ENCODE results near the gene TENT5C. TPM values are rescaled to one million over a fixed set of nuclear protein-coding genes. Genes with fewer than 3 reads are reported as not detected.

TENT5C gene
- total and polyA plus RNA-seq, 3 experiments from 2014 or later: 3.7 to 12.6 (median 4.1) TPM

DNA sequence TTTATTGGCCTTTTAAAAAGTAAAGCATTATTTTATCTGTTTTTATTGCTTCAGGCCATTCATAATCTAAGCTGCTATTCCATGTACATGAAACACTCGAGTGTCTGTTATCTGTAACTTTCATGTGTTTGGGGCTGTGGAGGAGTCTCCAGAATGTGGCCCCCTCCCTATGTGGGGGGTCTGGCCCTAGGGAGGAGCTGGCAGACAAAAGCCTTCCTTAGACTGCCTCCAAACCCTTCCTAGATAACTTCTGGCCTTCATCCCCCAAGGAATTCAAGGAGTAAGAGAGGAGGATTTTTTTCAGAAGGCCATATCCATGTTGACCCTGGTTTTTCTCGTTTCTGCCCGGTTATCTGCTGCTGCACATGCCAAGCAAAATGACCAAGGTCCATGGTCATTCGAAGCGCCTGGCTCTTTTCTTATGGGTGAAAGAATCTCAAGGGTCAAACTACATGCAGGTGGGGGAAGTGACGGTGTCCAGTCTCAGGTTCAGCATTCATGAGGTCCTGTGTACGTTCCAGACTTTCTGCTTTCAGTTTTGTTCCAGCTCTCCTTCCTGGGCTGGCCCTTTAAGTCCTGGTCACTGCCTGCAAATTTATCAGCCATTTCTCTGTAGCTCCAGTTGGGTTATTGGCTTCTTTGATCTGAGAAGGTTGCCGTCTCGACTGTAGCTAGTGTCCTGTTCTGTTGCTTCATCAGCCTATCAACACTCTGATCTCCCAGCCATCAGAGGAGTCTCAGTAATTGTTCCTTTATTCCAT, 8.3 kb downstream of the TENT5C start:
- CTCF ChIA-PET: interaction anchor here (1.3 kb wide), 1 partner anchor 42 kb away, joined by 5 read pairs; no protein-coding TSS in a partner anchor
- peaks cover 13 to 72% (median 31%) of the 10 kb centered on the region in 3 donors for H3K36me3 Mint-ChIP-seq
- H3K27ac Mint-ChIP-seq: peak overlapping the region in 6 of 8 donors; percentile 6 to 62 (median 44)
- H3K9me3 Mint-ChIP-seq: no peaks in the 10 kb centered on the region
- H3K4me3 Mint-ChIP-seq: peak overlapping the region in 3 of 7 donors; percentile 1 to 62 (median 36)
- Histone ChIP-seq H3K27me3 (ENCODE audit: insufficient read depth, low read length, poor library complexity, severe bottlenecking) (no peaks in the 10 kb centered on the region), H3K9me3 (ENCODE audit: low read length) (no peaks in the 10 kb centered on the region), H3K4me3 (ENCODE audit: low read length) (no peak overlapping the region), H3K27ac (ENCODE audit: low read depth, low read length) (peak overlapping the region; percentile 60), H3K4me1 (ENCODE audit: insufficient read depth, low read length) (peaks cover 58% of the 10 kb centered on the region), H3K36me3 (ENCODE audit: insufficient read depth, low read length) (no peaks in the 10 kb centered on the region)
- POLR2A ChIA-PET: interaction anchor here (0.7 kb wide), 2 partner anchors 24 to 45 kb away, joined by 3 read pairs; no protein-coding TSS in a partner anchor
- DNase-seq: no peak
- H3K4me1 Mint-ChIP-seq: peaks cover 83 to 98% (median 97%) of the 10 kb centered on the region in 3 donors
- H3K27me3 Mint-ChIP-seq: no peaks in the 10 kb centered on the region

DNA sequence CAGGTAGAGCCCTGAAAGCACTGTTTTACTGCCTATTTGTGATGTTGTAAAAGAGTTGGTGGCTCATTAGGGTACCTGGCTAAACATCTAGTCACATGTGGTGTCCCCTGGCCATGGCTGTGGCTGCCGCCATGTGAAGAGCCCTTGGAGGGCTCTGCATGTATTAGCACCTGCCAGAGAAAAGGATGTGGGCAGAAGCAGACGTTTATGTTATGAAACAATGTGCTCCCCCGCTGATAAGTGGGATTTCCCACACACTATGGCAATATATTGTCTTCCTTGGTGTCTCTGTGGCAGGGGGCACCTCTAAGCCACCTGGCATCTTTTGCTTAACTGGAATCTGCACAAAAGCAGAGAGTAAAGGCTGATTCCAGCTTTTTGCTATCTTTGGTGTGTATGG, 9.6 kb downstream of the TENT5C start:
- H3K27ac Mint-ChIP-seq: peak overlapping the region; percentile 36 to 95 (median 69)
- H3K36me3 Mint-ChIP-seq: peaks cover 8 to 70% (median 27%) of the 10 kb centered on the region in 3 donors
- H3K9me3 Mint-ChIP-seq: no peaks in the 10 kb centered on the region
- DNase-seq: peak; percentile 20 to 63 (median 29)
- ChIA-PET POLR2A (no interaction called here), CTCF (interaction anchor here (1.8 kb wide), 1 partner anchor 10 kb away, joined by 8 read pairs; no protein-coding TSS in a partner anchor)
- Histone ChIP-seq H3K36me3 (ENCODE audit: insufficient read depth, low read length) (no peaks in the 10 kb centered on the region), H3K4me3 (ENCODE audit: low read length) (no peak overlapping the region), H3K9me3 (ENCODE audit: low read length) (no peaks in the 10 kb centered on the region), H3K27ac (ENCODE audit: low read depth, low read length) (no peak overlapping the region), H3K27me3 (ENCODE audit: insufficient read depth, low read length, poor library complexity, severe bottlenecking) (no peaks in the 10 kb centered on the region), H3K4me1 (ENCODE audit: insufficient read depth, low read length) (peaks cover 48% of the 10 kb centered on the region)
- H3K4me1 Mint-ChIP-seq: peaks cover 80 to 97% (median 95%) of the 10 kb centered on the region in 3 donors
- peak overlapping the region; percentile 27 to 83 (median 64) for H3K4me3 Mint-ChIP-seq
- H3K27me3 Mint-ChIP-seq: no peaks in the 10 kb centered on the region

DNA sequence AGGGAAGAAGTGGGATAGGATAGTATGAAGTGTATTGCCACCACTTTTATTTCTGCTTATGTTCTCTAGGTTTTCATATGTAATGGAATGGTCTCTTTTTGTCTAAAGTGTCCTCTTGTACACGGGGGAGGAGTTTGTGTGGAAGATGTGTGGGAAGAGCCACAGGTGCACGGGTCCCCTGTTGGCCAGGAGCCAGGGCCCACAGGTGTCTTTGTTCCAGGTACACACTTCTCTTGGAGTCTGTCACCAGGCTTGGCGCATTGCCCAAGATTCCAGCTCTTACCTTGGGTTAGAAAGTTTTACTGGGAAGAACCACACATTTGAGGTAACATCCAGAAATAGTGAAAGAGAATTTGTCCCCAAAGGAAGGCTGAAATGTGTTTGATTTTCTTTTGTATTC, 10.5 kb downstream of the TENT5C start:
- Mint-ChIP-seq H3K9me3 (no peaks in the 10 kb centered on the region), H3K27ac (peak overlapping the region in 4 of 8 donors; percentile 3 to 51 (median 22))

DNA sequence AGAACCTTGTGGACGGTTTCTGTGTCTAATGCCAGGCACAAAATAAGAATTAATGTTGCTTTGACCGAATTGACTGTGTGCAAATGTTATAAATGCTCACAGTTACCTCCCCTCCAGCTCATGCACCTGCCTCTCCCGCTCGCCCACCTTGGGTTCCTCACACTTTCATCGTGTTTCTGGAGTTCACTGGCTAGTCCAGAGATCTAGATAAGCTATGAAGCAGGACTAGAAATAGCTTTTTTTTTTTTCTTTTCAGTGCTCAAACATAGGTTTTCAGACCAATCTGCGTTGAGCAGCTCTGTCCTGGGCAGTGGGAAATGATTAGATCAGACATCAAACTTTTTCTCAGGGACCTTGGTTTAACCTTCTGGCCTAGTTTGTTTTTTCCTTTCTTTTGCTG, 11.1 kb downstream of the TENT5C start:
- DNase-seq: no peak
- Histone ChIP-seq H3K4me3 (ENCODE audit: low read length) (no peak overlapping the region), H3K27me3 (ENCODE audit: insufficient read depth, low read length, poor library complexity, severe bottlenecking) (no peaks in the 10 kb centered on the region), H3K9me3 (ENCODE audit: low read length) (no peaks in the 10 kb centered on the region), H3K4me1 (ENCODE audit: insufficient read depth, low read length) (peaks cover 47% of the 10 kb centered on the region), H3K27ac (ENCODE audit: low read depth, low read length) (no peak overlapping the region), H3K36me3 (ENCODE audit: insufficient read depth, low read length) (no peaks in the 10 kb centered on the region)
- H3K36me3 Mint-ChIP-seq: peaks cover 3 to 70% (median 20%) of the 10 kb centered on the region in 3 donors
- H3K27me3 Mint-ChIP-seq: no peaks in the 10 kb centered on the region
- H3K9me3 Mint-ChIP-seq: no peaks in the 10 kb centered on the region
- peaks cover 77 to 99% (median 93%) of the 10 kb centered on the region in 3 donors for H3K4me1 Mint-ChIP-seq
- ChIA-PET POLR2A (no interaction called here), CTCF (interaction anchor here (1.1 to 1.8 kb wide), 3 partner anchors 8 to 43 kb away, joined by 4 to 8 read pairs (median 4); no protein-coding TSS in a partner anchor)
- H3K27ac Mint-ChIP-seq: peak overlapping the region in 3 of 8 donors; percentile 34 to 66 (median 41)
- H3K4me3 Mint-ChIP-seq: peak overlapping the region in 1 of 7 donors; percentile 11

More for the DNA sequence above, 10.5 kb downstream of the TENT5C start:
- CTCF ChIA-PET: interaction anchor here (1.1 to 1.8 kb wide), 2 partner anchors 9 kb away, joined by 4 to 8 read pairs; no protein-coding TSS in a partner anchor
- Histone ChIP-seq H3K4me1 (ENCODE audit: insufficient read depth, low read length) (peaks cover 48% of the 10 kb centered on the region), H3K27ac (ENCODE audit: low read depth, low read length) (no peak overlapping the region), H3K27me3 (ENCODE audit: insufficient read depth, low read length, poor library complexity, severe bottlenecking) (no peaks in the 10 kb centered on the region), H3K4me3 (ENCODE audit: low read length) (no peak overlapping the region), H3K36me3 (ENCODE audit: insufficient read depth, low read length) (no peaks in the 10 kb centered on the region), H3K9me3 (ENCODE audit: low read length) (no peaks in the 10 kb centered on the region)
- H3K36me3 Mint-ChIP-seq: peaks cover 3 to 71% (median 22%) of the 10 kb centered on the region in 3 donors
- peaks cover 78 to 97% (median 93%) of the 10 kb centered on the region in 3 donors for H3K4me1 Mint-ChIP-seq
- DNase-seq: no peak
- peak overlapping the region in 4 of 7 donors; percentile 4 to 66 (median 21) for H3K4me3 Mint-ChIP-seq
- POLR2A ChIA-PET: interaction anchor here (0.5 kb wide), 1 partner anchor 835 kb away, joined by 4 read pairs; no protein-coding TSS in a partner anchor
- no peaks in the 10 kb centered on the region for H3K27me3 Mint-ChIP-seq

DNA sequence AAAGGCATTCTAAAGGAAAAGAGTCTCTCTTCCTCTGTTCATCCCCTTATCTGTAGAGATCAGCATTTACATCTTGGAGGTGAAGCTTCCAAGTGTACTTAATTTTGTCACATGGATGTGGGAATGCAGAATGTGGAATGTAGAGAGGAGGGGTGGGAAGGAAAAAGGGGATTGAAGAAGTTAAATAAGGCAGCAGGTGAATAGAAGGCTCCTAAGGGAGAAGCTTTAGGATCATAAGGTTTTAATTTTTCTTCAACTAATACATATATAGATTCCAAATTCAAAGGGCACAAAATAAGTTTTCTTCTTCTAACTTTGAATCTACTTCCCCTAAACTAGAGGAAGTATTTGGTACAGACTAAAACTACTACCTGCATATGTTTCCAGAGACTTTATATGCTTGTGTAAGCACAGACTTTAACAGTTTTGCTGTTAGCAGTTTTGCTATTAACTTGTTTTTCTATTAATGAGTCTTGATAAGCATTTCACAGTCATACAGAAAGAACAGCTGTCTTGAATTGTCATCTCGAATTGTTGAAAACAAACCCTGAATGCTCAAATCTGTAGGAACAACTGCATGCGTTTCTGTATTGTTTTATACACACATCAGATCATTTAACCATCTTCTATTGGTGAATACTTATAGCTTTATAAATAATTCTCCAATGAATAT, 12.7 kb downstream of the TENT5C start:
- Mint-ChIP-seq H3K4me1 (peaks cover 77 to 100% (median 92%) of the 10 kb centered on the region in 3 donors), H3K27me3 (no peaks in the 10 kb centered on the region), H3K4me3 (peak overlapping the region in 1 of 7 donors; percentile 1), H3K36me3 (peaks cover 9 to 72% (median 24%) of the 10 kb centered on the region in 3 donors), H3K27ac (peak overlapping the region in 1 of 8 donors; percentile 40), H3K9me3 (no peaks in the 10 kb centered on the region)
- ChIA-PET CTCF (interaction anchor here (1.0 to 1.3 kb wide), 4 partner anchors 10 to 56 kb away, joined by 3 read pairs; no protein-coding TSS in a partner anchor), POLR2A (no interaction called here)
- Histone ChIP-seq H3K27me3 (ENCODE audit: insufficient read depth, low read length, poor library complexity, severe bottlenecking) (no peaks in the 10 kb centered on the region), H3K27ac (ENCODE audit: low read depth, low read length) (no peak overlapping the region), H3K4me3 (ENCODE audit: low read length) (no peak overlapping the region), H3K36me3 (ENCODE audit: insufficient read depth, low read length) (peaks cover 10% of the 10 kb centered on the region), H3K9me3 (ENCODE audit: low read length) (no peaks in the 10 kb centered on the region), H3K4me1 (ENCODE audit: insufficient read depth, low read length) (peaks cover 32% of the 10 kb centered on the region)
- no peak for DNase-seq

DNA sequence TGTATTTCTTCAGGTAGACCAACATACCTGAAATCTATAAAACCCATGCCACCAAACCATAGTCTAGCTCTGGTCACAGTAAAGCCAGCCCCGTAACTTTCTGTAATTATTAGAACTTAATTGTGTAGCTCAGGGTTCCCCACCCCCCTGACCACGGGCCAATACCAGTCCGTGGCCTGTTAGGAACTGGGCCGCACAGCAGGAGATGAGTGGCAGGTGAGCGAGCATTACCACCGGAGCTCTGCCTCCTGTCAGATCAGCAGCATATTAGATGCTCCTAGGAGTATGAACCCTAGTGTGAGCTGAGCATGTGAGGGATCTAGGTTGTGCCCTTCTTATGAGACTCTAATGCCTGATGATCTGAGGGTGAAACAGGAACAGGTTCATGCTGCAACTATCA, 14.6 kb downstream of the TENT5C start:
- Histone ChIP-seq H3K27ac (ENCODE audit: low read depth, low read length) (no peak overlapping the region), H3K4me3 (ENCODE audit: low read length) (no peak overlapping the region), H3K27me3 (ENCODE audit: insufficient read depth, low read length, poor library complexity, severe bottlenecking) (no peaks in the 10 kb centered on the region), H3K9me3 (ENCODE audit: low read length) (no peaks in the 10 kb centered on the region), H3K4me1 (ENCODE audit: insufficient read depth, low read length) (peaks cover 15% of the 10 kb centered on the region), H3K36me3 (ENCODE audit: insufficient read depth, low read length) (peaks cover 18% of the 10 kb centered on the region)
- Mint-ChIP-seq H3K9me3 (no peaks in the 10 kb centered on the region), H3K36me3 (peaks cover 27 to 76% (median 28%) of the 10 kb centered on the region in 3 donors), H3K4me3 (no peak overlapping the region), H3K27ac (no peak overlapping the region), H3K4me1 (peaks cover 61 to 98% (median 85%) of the 10 kb centered on the region in 3 donors), H3K27me3 (no peaks in the 10 kb centered on the region)
- no peak for DNase-seq
- POLR2A ChIA-PET: no interaction called here
- CTCF ChIA-PET: interaction anchor here (0.6 to 1.7 kb wide), 3 partner anchors 11 to 85 kb away, joined by 3 to 5 read pairs (median 3); no protein-coding TSS in a partner anchor

DNA sequence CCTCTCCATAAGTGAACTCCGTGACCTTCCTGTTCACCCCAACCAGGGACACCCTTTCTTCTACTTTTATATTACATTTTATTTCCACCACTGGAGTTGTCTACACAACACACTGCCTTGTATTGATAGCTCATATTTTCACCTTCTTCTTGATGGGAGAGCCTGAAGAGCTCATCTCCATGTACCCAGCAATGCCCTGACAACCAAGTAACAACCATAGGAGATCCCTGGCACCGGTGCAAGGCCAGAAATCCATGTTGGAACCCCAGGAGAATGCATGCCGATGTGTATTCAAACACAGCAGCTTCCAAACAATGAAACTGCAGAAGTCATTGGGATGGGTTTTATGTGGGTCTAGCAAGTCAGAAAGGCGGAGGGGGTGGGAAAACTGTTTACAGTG, 15.5 kb downstream of the TENT5C start:
- Mint-ChIP-seq H3K4me1 (peaks cover 52 to 98% (median 83%) of the 10 kb centered on the region in 3 donors), H3K27ac (peak overlapping the region in 3 of 8 donors; percentile 12 to 61 (median 48)), H3K4me3 (peak overlapping the region in 2 of 7 donors; percentile 16 to 28), H3K36me3 (peaks cover 25 to 79% (median 25%) of the 10 kb centered on the region in 3 donors), H3K27me3 (no peaks in the 10 kb centered on the region), H3K9me3 (no peaks in the 10 kb centered on the region)
- peaks cover 18% of the 10 kb centered on the region for H3K36me3 ChIP-seq (ENCODE audit: insufficient read depth, low read length)
- DNase-seq: no peak
- POLR2A ChIA-PET: no interaction called here
- H3K4me3 ChIP-seq (ENCODE audit: low read length): no peak overlapping the region
- H3K27me3 ChIP-seq (ENCODE audit: insufficient read depth, low read length, poor library complexity, severe bottlenecking): no peaks in the 10 kb centered on the region
- H3K9me3 ChIP-seq (ENCODE audit: low read length): no peaks in the 10 kb centered on the region
- CTCF ChIA-PET: interaction anchor here (1.3 to 1.7 kb wide), 2 partner anchors 10 to 53 kb away, joined by 3 to 5 read pairs; no protein-coding TSS in a partner anchor
- H3K4me1 ChIP-seq (ENCODE audit: insufficient read depth, low read length): peaks cover 6% of the 10 kb centered on the region
- no peak overlapping the region for H3K27ac ChIP-seq (ENCODE audit: low read depth, low read length)

Data from CD8-positive, alpha-beta memory T cell (primary cell).